Measurements from ENCODE around the gene GSG1L.

DNA sequence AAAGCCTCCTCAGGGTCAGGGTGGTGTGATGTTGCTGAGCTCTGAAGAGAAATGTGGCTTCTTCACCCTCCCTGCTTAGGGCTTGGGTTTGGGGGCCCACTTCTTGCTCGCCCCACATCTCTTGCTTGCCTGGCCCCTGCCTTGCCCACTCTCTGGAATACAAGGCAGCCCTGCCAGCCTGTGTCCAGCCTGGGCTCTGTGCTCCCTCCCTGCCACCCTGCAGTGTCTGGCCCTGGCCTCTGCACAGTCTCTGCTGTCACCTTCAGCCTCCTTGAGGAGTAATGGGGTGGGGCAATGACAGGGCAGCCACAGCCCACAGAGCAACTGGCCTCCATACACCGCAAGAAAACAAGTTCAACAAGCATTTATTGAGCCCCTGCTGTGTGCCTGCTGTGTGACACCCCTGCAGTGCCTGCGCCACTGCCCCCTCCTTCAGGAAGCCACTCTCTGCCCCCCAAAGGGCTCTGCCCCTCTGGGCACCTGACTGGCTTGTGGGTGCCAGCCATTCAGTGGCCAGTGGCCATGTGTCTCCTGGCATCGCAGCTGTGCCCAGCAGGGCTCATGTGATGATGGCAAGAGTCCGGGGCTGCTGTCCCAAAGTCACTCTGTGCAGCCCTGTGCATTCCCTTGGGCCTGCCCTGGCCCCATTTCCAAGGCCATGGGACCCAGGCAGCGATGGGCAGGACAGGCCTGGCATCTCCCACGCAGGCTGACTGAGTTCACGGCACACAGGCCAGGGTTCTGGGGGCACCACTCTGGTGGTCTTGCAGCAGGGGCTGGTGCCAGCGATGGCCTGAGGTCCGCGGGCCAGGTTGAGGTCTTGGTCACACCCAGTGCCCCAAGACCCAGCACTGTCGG lies 272.7 kb downstream of the GSG1L start:
- TF ChIP-seq, protein P1, sequence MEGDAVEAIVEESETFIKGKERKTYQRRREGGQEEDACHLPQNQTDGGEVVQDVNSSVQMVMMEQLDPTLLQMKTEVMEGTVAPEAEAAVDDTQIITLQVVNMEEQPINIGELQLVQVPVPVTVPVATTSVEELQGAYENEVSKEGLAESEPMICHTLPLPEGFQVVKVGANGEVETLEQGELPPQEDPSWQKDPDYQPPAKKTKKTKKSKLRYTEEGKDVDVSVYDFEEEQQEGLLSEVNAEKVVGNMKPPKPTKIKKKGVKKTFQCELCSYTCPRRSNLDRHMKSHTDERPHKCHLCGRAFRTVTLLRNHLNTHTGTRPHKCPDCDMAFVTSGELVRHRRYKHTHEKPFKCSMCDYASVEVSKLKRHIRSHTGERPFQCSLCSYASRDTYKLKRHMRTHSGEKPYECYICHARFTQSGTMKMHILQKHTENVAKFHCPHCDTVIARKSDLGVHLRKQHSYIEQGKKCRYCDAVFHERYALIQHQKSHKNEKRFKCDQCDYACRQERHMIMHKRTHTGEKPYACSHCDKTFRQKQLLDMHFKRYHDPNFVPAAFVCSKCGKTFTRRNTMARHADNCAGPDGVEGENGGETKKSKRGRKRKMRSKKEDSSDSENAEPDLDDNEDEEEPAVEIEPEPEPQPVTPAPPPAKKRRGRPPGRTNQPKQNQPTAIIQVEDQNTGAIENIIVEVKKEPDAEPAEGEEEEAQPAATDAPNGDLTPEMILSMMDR (IDR thresholded peaks at IDR 0.05; ENCODE audit: poor library complexity): no peak
- no peak for TF ChIP-seq EZH2 (IDR thresholded peaks at IDR 0.05; ENCODE audit: borderline replicate concordance)
- no peak for TF ChIP-seq EZH2phosphoT487 (IDR thresholded peaks at IDR 0.05; ENCODE audit: low read depth, severe bottlenecking, unreplicated experiment)
